WTC11 (cell line): ENCODE measurements around the gene NLRP3.

ENCODE experiments used
- ATF2 ChIP-seq: sonication (generic); formaldehyde crosslinking; IDR thresholded peaks from 2 replicates; pipeline ENCODE4 v1.8.1; 2022; ENCODE audit warnings: low read depth, missing genetic modification reagents, borderline replicate concordance
- ATF3 ChIP-seq: sonication (generic); formaldehyde crosslinking; conservative IDR thresholded peaks from 2 replicates; pipeline ENCODE4 v1.8.1; 2022; ENCODE audit warnings: mild to moderate bottlenecking, missing genetic modification reagents
- CBFB ChIP-seq: sonication (generic); formaldehyde crosslinking; IDR thresholded peaks from 2 replicates; pipeline ENCODE4 v1.8.1; 2022; ENCODE audit warnings: mild to moderate bottlenecking, low read depth, missing genetic modification reagents
- CTCF ChIP-seq: fragments of 200-600 bp; IDR thresholded peaks from 2 replicates; pipeline ENCODE4 v1.8.0; 2022; ENCODE audit warnings: antibody characterized with exemption
- GABPB1 ChIP-seq: sonication (generic); formaldehyde crosslinking; IDR thresholded peaks from 2 replicates; pipeline ENCODE4 v1.8.1; 2023; ENCODE audit warnings: mild to moderate bottlenecking, missing genetic modification reagents
- KAT7 ChIP-seq: sonication (generic); formaldehyde crosslinking; IDR thresholded peaks from 2 replicates; pipeline ENCODE4 v1.8.1; 2023; ENCODE audit warnings: missing genetic modification reagents, mild to moderate bottlenecking, borderline replicate concordance
- MAX ChIP-seq: sonication (generic); formaldehyde crosslinking; IDR thresholded peaks from 2 replicates; pipeline ENCODE4 v1.8.0; 2022; ENCODE audit warnings: mild to moderate bottlenecking, missing genetic modification reagents
- SP1 ChIP-seq: sonication (generic); formaldehyde crosslinking; conservative IDR thresholded peaks from 2 replicates; pipeline ENCODE4 v1.8.1; 2022; ENCODE audit warnings: missing genetic modification reagents
- TEAD4 ChIP-seq: sonication (generic); formaldehyde crosslinking; IDR thresholded peaks from 2 replicates; pipeline ENCODE4 v1.8.0; 2022; ENCODE audit warnings: mild to moderate bottlenecking, missing genetic modification reagents
- USF1 ChIP-seq: sonication (generic); formaldehyde crosslinking; IDR thresholded peaks from 2 replicates; pipeline ENCODE4 v1.8.0; 2022; ENCODE audit warnings: mild to moderate bottlenecking, missing genetic modification reagents
- ZBTB43 ChIP-seq: sonication (generic); formaldehyde crosslinking; IDR thresholded peaks from 2 replicates; pipeline ENCODE4 v1.8.1; 2023; ENCODE audit warnings: mild to moderate bottlenecking, missing genetic modification reagents
- ZNF423 ChIP-seq: fragments of 250-450 bp; sonication (Bioruptor Pico); IDR thresholded peaks from 2 replicates; pipeline ENCODE4 v2.1.2; 2022; ENCODE audit warnings: mild to moderate bottlenecking, moderate library complexity

- no peak for TF ChIP-seq KAT7 (CRISPR knock-in tag)
- TF ChIP-seq USF1: no peak
- no peak for TF ChIP-seq CTCF
- no peak for TF ChIP-seq CBFB
- no peak for TF ChIP-seq TEAD4
- TF ChIP-seq SP1: no peak
- TF ChIP-seq ATF2 (CRISPR knock-in tag): no peak
- no peak for TF ChIP-seq ZNF423 (CRISPR knock-in tag)
- no peak for TF ChIP-seq MAX (CRISPR knock-in tag)
- TF ChIP-seq GABPB1: no peak
- no peak for TF ChIP-seq ZBTB43 (CRISPR knock-in tag)
- no peak for TF ChIP-seq ATF3 (CRISPR knock-in tag)
Observed at GRCh38 chr1:247417831-247418230, 1.9 kb downstream of the NLRP3 start.
